Anterior cingulate cortex (tissue), 58 donors: Measurements from ENCODE around the gene HOXA2.

Experiments
- DNase-seq, 58 donors: peaks; one replicate each; lab custom pipeline; 2025; lab: John Stamatoyannopoulos, UW

HOXA2 gene

DNA sequence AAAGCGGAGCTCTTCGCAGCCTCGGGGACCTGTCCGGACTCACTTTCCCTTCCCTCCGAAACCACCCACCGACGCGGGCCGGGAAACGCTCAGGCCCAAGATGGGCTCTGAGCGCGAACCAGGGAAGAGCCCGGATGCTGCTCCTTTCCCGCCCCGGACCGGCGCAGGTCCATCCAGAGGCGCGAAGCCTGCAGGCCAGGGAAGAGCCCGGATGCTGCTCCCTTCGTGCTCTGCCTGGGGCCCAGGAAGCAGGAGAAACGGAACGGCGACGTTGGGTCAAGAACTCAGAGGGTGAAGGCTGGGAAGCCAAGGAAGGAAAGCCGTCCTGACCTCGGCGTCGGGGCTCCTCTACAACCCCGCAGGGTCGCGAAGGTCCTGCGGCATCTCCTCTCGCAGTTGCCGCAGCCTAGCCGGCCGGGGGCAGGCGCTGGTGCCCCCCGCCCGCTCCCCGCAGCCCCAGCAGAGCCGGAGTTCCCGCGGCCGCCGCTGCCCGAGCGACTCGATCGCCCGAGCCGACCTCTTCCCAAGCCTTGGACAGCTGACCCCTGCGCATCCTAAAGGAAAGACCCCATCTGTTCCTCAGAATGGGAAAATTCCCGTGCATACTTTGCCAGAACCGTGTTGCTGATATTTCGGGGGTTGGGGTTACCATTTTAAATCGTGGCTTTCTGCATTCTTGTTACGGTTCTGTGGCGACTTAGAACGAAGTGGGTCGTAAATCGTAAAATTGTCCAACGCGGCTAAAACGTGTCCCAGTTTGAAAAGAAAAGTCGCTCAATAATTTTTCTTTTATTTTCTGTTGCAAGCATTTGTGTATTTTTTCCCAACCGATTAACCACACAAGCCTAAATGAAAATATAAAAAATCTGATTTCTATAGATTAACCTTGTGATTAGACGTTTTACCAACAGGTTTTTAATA lies 14.2 kb downstream of the HOXA2 start:
- no peak for DNase-seq

DNA sequence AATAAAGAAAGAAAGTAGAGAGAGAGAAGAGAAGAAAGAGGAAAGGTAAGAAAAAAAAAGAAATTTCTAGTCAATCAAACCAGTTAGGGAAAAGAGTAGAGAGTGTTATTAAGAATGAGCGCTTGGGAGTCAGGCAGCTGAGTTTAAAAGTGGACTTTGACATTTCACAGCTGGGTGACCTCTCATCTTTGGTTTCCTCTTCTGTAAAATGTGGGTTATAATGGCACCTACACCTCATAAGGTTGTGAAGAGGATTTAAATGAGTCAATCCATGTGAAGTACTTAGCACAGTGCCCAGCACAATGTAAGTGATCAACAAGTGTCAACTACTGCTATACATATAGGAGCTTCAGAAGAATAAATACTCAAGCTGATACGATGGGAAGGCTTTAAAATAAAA lies 18.8 kb downstream of the HOXA2 start:
- no peak for DNase-seq

DNA sequence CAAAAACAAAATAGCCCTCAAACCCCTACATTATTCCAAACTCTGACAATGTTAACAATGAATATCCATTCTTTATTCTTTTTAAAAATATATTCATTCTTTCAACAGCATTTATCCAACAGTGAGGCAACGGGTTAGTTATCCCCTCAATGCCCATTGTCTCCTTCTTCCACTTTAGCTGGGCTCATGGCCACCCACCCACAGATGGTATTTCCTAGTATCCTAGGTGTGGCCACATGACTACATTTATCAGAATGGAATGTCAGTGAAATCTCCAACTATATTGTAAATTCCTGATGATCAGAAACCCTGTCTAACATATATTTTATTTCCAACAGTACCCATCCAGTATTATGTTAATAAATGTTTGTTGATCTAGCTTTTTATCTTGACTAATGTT lies 20.3 kb downstream of the HOXA2 start:
- DNase-seq: no peak

DNA sequence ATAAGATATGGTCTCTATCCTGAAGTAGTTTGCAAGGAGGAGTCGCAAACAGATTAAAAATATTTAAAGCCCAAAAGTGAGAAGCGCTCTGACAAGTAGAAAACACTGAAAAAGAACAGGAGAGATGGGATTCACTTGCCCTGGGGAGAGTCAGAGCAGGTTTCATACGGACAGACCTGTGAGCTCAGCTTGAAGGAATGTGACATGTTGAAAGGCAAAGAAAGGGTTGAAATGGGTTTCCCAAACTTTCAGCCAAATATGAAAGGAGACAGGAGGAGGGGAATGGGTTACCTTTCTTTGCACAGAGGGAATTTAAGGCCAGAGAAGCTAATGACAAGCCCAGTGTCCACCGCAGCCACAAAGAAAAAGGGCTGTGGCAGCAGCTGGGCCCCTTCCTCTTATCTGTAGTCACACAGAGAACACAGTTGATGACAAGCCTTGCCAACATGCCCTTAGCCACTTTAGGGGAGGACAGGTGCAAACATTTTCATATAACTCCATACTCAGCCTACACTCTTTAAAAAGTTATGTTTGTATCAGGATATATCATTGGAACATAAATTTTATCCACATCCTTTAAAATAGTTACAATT lies 21.5 kb downstream of the HOXA2 start:
- no peak for DNase-seq

DNA sequence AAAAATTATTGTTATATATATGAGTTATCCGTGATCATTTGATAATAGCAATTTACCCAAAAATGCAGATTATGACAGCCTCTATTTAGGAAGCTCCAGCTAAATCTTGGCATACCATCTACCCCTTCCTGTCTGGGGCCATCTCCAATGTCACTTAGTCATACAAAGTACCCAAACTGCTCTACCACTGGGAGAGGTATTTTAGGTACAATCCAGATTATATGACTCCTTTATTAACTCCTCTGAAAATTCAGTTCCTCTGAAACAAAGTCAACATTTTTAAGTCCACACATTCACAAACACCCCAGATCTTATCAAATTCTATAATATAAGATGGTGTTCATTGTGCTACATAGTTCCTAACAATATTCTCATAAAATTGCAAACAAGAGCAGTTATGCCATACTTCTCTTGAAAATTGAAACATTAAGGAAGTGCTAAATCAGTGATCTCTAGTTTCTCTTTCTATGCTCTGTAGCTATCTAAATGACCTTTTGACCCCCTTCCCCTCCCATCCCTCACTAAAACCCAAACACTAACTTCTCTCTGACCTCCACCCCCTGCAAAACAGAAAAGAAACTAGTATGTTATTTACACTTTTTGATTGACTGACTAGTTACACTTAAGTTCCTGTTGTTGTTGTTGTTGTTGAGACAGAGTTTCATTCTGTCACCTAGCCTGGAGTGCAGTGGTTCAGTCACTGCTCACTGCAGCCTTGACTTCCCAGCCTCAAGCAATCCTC lies 23.1 kb downstream of the HOXA2 start:
- DNase-seq: no peak

DNA sequence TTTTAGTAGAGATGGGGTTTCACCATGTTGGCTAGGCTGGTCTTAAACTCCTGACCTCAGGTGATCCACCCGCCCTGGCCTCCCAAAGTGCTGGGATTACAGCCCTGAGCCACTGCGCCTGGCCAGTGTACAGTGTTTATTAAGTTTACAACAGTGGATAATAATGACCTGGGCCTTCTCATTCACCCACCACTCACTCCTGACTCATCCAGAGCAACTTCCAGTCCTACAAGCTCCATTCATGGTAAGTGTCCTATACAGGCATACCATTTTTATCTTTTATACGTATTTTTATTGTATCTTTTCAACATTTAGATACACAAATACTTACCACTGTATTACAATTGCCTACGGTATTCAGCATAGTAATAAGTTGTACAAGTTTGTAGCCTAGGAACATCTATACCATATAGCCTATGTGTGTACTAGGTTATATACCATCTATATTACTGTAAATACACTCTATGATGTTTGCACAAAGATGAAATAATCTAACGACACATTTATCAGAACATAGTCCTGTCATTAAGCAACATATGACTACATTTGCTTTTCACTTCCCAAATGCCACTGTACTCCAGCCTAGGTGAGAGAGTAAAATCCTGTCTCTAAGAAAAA lies 23.8 kb downstream of the HOXA2 start:
- DNase-seq: no peak

DNA sequence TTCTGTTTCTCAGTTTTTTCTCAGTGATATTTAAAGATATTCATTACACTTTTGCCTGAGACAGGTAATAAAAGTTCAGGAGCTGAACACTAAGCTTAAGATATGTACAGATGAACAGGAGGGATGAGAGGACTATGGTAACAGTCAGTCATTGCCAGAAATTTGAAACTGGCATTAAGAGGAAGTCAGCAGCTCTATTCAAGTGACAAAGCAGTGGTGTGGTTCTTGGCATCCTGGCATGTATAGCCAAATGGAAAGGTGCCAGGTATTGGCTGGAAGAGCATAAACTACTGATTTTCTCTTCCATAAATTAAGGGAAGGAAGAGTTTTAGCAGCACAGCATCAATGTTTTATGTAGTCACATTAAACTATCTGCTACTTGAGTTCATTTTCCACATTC lies 29.4 kb downstream of the HOXA2 start:
- no peak for DNase-seq

DNA sequence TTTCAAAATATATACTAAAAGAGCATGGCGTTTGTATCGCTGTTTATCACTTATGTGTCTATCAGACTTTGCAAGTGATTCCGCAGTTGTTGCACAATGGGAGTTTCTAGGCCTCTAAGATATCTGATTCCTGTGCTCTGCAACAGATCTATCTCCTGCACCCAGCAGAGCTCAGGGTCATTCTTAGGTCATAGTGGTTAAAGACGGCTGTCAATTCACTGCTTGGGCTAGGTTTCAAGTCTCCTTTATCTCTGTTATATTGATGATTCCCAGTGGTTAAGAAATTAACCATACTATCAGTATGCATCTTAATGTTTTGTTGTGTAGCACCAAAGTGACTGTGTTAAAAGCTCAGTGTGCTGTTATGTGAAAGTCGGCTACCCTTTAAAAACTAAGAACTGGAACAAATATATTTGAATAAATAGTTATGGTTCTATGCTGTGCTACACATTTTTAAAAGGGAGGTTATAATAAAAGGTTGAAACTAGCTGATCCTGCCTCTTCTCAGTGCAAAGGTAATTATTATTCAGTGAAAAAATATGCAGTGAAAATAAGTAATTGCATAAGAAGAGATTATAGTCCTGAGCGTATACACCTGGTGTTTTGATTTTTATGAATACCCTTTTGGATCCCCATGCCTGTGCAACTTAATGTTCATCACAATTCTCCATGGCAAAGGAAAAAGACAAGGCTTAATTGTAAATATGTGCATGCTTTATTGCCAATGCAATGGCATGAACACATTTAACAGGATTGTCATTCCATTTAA lies 30.7 kb downstream of the HOXA2 start:
- no peak for DNase-seq

DNA sequence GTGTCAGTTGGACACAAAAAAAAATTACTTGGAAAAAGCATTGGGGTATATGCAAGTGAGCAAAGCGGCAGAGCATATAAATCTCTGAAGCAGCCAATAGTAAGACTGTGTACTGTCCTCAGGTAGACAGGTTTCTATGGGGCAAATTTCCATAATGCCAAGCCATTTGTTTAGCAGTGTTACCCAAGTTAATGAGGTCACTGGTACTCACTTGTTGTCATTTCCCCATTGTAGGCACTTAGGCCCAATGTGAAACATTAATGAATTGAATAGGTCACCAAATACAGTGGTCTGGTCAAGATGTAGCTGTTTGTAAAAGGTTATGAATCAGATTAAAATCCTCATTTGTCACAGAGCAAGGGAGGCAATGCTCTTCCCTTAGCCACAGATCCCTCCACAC lies 34.2 kb downstream of the HOXA2 start:
- no peak for DNase-seq

DNA sequence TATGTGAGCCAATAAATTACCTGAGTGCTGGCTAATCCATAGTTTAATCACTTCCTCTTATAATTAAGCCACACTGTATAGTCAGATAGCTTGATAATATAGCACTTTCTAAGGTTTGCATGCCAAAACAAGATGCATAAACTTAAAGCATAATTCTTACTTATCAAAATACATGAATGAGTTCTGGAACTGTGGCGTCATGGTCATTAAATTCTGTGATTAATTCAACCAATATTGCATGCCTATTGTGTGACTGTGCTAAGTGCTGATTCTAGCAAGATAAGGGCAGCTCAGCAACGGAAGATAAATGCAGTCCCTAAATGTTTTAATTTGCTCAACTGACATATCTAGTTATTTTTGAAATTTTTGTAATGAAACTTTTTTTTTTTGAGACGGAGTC lies 36.3 kb downstream of the HOXA2 start:
- DNase-seq: no peak

DNA sequence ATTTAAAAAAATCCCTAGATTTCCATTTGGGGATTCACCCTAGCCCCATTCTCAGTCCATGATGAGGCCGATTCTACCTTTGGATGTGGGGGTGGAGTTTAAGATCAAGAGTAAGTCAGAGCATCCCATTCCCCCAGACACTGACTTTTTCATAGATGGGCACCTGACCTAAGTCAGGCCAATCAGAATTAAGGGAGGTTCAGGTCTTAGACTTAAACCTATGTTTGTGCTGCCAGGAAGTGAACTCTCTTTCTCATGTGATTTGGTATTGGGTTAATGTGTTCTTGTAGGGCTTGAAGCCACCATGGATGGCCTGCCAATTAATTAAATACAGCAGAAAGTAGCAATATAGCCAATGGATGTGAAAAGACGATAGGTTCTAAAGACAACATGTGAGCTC lies 36.8 kb downstream of the HOXA2 start:
- DNase-seq: no peak

DNA sequence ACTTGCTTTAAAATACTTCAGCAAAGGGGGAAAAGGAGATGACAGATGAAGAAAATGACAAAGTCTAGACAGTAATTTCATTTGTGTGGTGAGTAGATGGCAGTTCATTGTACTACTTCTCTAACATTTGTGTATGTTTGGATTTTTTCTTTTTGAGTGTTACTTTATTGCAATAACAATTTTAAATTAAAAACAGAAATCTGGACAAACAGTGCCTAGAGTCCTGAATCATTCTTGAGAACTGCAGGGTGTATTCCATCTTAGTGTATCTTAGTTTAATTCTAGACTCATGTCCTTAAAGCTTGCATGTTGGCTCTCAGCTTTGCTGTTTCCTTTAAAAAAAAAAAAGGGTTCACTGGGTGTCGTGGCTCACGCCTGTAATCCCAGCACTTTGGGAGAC lies 37.8 kb downstream of the HOXA2 start:
- DNase-seq: no peak

DNA sequence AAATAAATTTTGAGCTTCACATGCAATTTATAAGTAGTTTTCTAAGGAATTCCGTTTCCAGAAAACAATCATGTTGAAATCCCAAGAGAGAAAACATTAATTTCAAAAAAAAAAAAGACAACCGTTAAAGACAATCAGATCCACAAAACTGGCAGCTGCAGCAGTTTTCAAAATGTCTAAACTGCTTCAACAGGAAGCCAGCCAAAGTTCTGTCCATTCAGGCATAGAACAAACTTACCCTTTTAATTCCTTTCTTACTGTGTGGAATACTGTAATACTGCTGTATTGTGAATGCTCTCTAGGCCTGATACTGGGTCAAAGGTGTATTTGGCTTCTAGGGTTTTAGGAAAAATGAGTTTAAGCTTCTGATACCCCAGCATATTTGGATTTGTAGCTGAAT lies 38.3 kb downstream of the HOXA2 start:
- DNase-seq: no peak

DNA sequence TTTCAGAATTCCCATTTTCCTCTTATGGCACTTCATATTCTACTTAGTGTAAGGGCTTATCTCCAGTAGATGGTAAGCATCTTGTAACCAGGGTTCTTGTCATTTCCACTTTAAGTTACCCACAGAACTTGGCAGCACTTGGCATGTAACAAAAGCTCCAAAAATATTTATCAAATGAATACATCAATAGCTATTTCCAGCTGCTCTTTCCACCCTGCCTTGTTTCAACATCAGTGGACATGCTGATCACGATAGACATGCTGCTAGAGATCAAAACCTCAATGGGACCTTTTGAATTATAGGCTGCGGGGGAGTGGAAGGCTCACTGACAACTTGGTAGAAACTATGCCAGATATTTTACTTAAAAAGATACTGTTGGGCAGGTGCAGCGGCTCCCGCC lies 39.5 kb downstream of the HOXA2 start:
- DNase-seq: no peak

DNA sequence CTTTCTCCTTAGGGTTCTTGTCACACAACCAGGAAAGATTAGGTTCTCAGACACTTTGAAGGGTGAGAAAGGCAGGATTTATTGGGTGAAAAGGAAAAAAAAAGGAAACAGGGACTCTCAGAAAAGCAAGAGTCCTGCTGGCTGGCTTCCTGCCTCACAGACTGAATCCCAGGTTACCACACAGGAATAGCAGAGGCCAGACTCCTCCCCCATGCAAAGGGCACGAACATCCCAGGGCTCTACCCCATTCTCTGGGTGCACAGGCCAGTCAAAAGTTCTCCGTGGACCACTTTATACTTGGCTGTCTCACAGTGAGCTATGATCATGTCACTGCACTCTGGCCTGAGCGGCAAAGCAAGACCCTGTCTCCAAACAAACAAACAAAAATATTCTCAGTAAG lies 49.3 kb downstream of the HOXA2 start:
- no peak for DNase-seq

DNA sequence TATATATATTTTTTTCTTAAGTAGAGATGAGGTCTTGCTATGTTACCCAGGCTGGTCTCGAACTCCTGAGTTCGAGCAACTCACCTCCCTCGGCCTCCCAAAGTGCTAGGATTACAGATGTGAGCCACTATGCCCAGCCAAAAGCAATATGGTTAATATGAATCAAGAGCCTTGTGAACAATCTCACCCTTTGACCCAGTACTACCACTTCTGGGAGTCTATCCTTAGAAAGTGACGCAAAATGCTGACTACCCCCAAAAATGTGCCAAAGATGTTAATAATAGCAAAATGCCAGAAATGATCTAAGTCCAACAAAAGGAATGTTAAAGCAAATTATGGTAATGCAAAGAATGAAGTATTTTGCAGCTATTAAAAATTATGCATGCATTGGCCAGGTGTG lies 51.0 kb downstream of the HOXA2 start:
- DNase-seq: no peak
